Fibroblast of mammary gland (primary cell): Measurements from ENCODE around the gene TJP1.
"Not testable (repeated sequence)": the region's sequence is repeated elsewhere in the genome, so short reads cannot be mapped to it uniquely, and the experiment has no call there.

Experiments
- DNase-seq: peaks from one replicate; pipeline ENCODE4 v3.0.0-alpha.2; 2010; ENCODE audit warnings: low read depth
- H3K4me3 ChIP-seq: 2 replicates; pipeline ENCODE4 v1.5.1; 2011; ENCODE audit warnings: low read depth, mild to moderate bottlenecking, low read length, moderate library complexity; ENCODE audit not compliant: control insufficient read depth
- TF ChIP-seq, protein P1 (sequence below): conservative IDR thresholded peaks from 2 replicates; pipeline ENCODE4 v1.5.1; 2011; ENCODE audit warnings: low read depth, low read length, inconsistent platforms; ENCODE audit not compliant: control insufficient read depth, insufficient read depth

TJP1 gene

DNA sequence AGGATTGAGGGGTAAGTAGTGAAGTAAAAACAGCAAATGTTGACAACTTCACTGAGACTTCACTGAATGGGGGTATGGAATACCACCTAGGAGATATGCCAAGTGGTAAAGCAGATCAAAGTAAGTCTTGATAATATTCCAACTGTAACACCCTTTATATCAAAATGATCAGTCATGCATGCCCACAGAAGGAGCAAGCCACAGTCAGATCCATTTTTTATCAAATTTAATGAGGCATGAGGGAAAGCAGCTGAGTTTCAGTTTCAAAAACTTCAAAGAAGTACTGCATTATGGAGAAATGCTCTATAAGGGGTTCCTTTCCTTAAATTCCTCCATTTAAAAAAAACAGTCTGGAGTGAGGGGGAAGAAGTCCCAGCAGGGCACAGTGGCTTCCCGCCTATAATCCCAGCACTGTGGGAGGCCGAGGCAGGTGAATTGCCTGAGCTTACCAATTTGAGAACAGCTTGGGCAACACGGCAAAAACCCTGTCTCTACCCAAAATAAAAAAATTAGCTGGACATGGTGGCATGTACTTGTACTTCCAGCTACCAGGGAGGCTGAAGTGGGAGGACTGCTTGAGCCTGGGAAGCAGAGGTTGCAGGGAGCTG is 56.9 kb downstream of the TJP1 start:
- no peak for DNase-seq
- H3K4me3 ChIP-seq = no peak overlapping the region
- TF ChIP-seq, protein P1, sequence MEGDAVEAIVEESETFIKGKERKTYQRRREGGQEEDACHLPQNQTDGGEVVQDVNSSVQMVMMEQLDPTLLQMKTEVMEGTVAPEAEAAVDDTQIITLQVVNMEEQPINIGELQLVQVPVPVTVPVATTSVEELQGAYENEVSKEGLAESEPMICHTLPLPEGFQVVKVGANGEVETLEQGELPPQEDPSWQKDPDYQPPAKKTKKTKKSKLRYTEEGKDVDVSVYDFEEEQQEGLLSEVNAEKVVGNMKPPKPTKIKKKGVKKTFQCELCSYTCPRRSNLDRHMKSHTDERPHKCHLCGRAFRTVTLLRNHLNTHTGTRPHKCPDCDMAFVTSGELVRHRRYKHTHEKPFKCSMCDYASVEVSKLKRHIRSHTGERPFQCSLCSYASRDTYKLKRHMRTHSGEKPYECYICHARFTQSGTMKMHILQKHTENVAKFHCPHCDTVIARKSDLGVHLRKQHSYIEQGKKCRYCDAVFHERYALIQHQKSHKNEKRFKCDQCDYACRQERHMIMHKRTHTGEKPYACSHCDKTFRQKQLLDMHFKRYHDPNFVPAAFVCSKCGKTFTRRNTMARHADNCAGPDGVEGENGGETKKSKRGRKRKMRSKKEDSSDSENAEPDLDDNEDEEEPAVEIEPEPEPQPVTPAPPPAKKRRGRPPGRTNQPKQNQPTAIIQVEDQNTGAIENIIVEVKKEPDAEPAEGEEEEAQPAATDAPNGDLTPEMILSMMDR = no peak

- no peak overlapping the region for H3K4me3 ChIP-seq
- DNase-seq = no peak
- TF ChIP-seq, protein P1 = no peak
Observed at GRCh38 chr15:29759596-29759995, 62.7 kb downstream of the TJP1 start.

DNA sequence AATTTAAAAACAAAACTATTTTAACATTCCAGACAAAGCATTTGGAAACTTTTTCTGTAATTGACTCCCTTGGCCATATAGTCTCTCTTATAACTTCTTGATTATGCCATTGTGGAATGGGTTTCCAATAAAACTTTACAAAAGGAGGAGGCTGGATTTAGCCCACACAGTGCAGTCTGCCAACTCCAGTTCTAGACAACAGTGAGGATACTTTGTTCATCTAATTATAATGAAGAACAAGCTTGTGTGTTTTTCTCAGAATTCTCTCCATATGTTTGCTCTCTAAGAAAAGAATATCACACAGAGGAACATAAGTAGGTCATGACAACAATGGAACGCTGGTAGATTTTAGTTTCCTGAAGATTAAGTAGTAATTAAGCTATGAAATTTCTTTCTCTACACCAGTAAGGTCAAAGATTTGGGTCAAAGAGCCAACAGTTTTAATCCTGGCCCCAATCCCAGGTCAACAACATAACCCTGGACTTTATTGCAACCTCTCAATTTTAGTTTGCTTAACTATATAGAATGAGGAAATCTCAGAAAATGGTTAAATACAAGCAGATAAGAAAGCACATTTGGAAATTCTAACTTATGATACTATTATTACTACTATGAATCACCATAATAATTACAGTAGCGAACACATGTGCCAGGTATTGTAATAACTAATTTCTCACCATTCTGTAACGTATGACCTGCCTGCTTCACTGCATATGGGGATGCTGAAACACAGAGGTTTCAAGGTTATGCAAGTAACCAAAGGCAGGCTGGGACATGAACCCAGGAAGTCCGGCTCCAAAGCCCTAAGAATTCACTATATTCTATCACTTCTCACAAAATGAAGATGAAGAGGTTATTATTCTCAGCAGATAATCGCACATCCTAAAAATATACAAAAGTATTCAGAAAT is 65.7 kb downstream of the TJP1 start:
- no peak for DNase-seq

GRCh38 chr15:29754009-29754408 is 68.3 kb downstream of the TJP1 start:
- not testable (repeated sequence) for H3K4me3 ChIP-seq, DNase-seq

More for the DNA sequence above, 65.7 kb downstream of the TJP1 start:
- TF ChIP-seq, protein P1 = no peak
- H3K4me3 ChIP-seq = no peak overlapping the region

- no peak for DNase-seq
- no peak overlapping the region for H3K4me3 ChIP-seq
- TF ChIP-seq, protein P1 = no peak
Observed at GRCh38 chr15:29753506-29753905, 68.8 kb downstream of the TJP1 start.

DNA sequence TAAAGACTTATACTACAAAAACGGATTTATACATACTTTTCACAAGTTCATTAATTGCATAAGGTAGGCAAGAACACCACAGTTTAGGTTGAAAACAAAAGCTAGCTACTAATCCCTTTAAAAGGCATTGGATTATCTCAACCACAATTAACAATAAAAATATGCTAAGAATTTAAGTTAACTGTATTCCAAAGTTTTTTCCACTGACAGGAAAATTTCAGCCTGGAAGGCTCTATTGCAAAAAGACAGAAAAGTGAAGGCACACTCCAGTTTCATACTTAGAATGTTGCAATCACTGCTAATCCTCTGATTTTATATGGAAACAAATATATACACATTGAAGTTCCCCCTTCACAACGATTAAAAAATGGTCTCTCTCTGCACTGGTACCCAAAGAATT is 71.5 kb downstream of the TJP1 start:
- TF ChIP-seq, protein P1 = no peak
- no peak overlapping the region for H3K4me3 ChIP-seq
- DNase-seq = no peak

GRCh38 chr15:29749365-29750086 is 72.7 kb downstream of the TJP1 start:
- no peak overlapping the region for H3K4me3 ChIP-seq
- no peak for DNase-seq
- TF ChIP-seq, protein P1 = no peak
